ENCODE measurements around the gene EMC10.

DNA sequence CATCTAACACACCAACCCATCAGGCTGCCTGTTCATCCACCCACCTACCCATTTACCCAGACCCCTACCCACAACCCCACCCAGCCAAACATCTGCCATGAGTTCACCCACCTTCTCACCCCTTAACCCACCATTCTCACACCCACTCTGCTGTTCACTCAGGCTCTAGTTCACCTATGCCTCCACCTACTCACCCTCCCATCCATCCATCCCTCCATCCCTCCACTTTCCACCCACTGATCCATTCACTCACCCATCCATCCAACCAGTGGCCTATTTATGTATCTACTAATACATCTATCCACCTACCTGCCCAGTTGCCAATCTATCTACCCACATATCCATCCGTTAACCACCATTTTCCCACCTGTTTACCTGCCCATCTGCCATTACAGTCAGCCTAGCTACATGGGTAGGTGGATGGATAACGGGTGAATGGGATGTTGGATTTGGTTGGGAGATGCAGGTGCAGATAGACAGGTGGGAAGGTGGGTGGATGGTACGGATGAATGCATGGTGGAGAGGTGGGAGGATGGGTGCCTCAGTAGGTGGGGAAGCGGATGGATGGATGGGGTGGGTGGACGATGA, 38.4 kb upstream of the EMC10 start:
- no peak for TF ChIP-seq CTCF (IDR thresholded peaks at IDR 0.05; ENCODE audit: low read depth, low read length, missing input control)
- no peak for TF ChIP-seq REST (IDR thresholded peaks at IDR 0.05)
- TF ChIP-seq, protein P1, sequence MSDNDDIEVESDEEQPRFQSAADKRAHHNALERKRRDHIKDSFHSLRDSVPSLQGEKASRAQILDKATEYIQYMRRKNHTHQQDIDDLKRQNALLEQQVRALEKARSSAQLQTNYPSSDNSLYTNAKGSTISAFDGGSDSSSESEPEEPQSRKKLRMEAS (IDR thresholded peaks at IDR 0.05) = no peak
- no peak for TF ChIP-seq YY1 (IDR thresholded peaks at IDR 0.05)
- no peak for TF ChIP-seq JUND (IDR thresholded peaks at IDR 0.05)
- no peak for TF ChIP-seq SP1 (IDR thresholded peaks at IDR 0.05)
- TF ChIP-seq NR2F2 (IDR thresholded peaks at IDR 0.05) = no peak
- TF ChIP-seq GABPA (IDR thresholded peaks at IDR 0.05 in 1 of 2, conservative IDR thresholded peaks at IDR 0.05 in 1 of 2) = no peak
- no peak for TF ChIP-seq TAF1 (conservative IDR thresholded peaks at IDR 0.05)
- TF ChIP-seq, protein P2, sequence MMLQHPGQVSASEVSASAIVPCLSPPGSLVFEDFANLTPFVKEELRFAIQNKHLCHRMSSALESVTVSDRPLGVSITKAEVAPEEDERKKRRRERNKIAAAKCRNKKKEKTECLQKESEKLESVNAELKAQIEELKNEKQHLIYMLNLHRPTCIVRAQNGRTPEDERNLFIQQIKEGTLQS (IDR thresholded peaks at IDR 0.05) = no peak
- no peak for TF ChIP-seq EGR1 (IDR thresholded peaks at IDR 0.05; ENCODE audit: low read depth in 2 of 2)
- no peak for TF ChIP-seq RAD21 (IDR thresholded peaks at IDR 0.05)
